GM21825 (cell line): Measurements from ENCODE around the gene CAGE1.

ENCODE experiments used
- ATAC-seq: cut with Tn5 transposase; IDR thresholded peaks from one replicate; pipeline ENCODE4 v1.9.1; 2021; ENCODE audit warnings: mild to moderate bottlenecking, moderate library complexity; ENCODE audit not compliant: unreplicated experiment

CAGE1 gene

DNA sequence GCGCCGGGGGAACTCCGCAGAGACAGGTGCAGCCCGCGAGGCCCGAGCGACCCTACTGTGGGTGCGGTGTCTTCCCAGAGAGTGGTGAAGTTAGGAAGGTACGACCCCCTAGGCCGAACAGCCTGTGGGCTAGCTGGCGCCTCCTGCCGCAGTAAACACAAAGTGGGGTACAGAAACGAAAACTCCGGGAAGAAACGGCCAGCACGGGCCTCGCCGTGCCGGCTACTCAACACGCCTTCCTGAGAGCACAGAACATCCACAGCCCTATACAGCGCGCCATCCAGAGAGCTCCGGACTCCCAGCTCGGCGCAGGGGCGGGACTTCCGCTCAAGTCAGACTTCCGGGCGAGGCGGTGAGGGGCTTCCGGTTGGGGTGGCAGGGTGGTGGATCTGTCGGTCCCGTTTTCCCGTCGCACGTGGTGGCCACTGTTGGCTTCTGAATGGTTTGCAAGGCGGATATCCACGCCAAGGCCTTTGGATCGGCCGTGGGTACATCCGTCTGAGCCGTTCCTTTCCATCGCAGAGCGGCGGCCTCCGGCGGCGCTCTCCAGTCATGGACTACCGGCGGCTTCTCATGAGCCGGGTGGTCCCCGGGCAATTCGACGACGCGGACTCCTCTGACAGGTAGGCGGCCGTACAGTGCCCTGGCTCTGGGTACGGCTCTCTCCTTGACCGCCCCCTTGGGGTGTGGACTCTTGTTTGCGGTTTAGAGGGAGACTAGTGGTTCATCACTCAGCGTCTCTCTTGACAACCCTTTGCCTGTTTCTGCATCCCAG lies at the start of gene CAGE1, which contains the start of gene RIOK1:
TSS of gene CAGE1 (minus strand) at position 292 of the 775 bp plus-strand sequence. CDS start 2,569 bp downstream, outside the sequence.
TSS of gene RIOK1 (plus strand) at position 358 of the 775 bp plus-strand sequence. CDS start at position 553, 195 bp downstream.
- peak; percentile 95 for ATAC-seq

- no peak for ATAC-seq
These were observed 49.7 kb upstream of the CAGE1 start for GRCh38 chr6:7439228-7439627.

DNA sequence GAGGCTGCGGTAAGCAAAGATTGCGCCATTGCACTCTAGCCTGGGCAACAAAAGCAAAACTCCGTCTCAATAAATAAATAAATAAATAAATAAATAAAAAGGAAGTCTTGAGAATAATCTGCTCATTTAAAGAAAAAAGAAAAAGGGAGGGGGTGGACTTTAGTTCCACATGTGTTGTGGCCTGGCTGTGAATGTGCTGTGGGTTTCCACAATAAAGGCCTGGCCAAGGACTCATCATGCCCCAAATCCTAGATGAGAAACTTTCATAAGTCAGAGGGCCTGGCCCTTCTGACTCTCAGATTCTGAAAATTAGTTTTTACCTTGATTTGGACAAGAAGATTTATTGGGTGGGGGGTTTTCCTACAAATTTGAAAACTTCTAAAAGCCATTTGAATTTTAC lies 48.5 kb upstream of the CAGE1 start:
- ATAC-seq: no peak

DNA sequence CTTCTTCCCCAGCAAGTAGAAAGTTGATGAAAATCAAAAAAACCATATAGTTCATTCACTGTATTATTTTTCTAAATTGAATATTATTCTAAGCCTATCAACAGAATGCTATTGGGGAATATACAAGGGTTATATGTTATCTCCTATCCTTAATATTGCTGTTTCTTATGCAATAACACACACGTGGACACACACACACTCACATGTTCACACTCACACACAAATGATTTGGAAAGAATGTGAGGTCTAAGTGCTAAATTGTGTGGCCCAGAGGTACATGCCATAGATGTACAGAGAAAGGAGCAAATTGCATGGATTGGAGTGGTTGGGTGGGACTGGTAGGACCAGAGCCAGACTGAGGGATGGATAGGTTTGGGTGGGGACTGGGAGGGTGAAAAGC lies 45.1 kb upstream of the CAGE1 start:
- ATAC-seq: no peak

GRCh38 chr6:7433121-7433617 lies 43.6 kb upstream of the CAGE1 start:
- ATAC-seq: no peak

- ATAC-seq: no peak
These were observed 43.0 kb upstream of the CAGE1 start for GRCh38 chr6:7432391-7433120.

- ATAC-seq: no peak
These were observed 42.3 kb upstream of the CAGE1 start for GRCh38 chr6:7431674-7432390.

DNA sequence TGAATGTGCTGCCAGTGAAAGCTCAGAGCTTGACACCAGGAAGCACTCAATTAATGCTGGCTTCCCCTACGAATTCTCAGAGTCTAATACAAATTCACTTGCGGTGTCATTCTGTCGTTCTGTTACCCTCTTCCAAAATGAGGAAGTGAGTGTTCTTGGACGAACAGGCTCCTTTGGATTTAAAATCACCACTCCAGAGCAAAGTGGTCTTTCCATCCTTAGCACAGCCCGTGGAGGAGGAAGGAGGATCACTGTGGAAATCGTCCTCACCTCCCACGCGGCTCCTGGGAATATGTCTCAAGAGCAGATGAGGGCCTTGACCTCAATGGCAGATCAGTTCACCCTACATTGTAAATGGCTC lies 41.8 kb upstream of the CAGE1 start:
- ATAC-seq: no peak

- no peak for ATAC-seq
These were observed 37.1 kb upstream of the CAGE1 start for GRCh38 chr6:7426447-7427169.

DNA sequence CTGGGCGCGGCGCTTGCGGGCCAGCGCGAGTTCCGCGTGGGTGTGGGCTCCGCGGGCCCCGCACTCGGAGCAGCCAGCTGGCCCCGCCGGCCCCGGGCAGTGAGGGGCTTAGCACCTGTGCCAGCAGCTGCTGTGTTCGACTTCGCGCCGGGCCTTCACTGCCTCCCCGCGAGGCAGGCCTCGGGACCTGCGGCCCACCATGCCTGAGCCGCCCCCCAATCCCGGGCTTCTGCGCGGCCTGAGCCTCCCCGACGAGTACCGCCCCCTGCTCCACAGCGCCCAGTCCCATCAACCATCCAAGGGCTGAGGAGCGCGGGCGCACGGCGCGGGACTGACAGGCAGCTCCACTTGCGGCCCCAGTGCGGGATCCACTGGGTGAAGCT lies 36.3 kb upstream of the CAGE1 start:
- no peak for ATAC-seq

DNA sequence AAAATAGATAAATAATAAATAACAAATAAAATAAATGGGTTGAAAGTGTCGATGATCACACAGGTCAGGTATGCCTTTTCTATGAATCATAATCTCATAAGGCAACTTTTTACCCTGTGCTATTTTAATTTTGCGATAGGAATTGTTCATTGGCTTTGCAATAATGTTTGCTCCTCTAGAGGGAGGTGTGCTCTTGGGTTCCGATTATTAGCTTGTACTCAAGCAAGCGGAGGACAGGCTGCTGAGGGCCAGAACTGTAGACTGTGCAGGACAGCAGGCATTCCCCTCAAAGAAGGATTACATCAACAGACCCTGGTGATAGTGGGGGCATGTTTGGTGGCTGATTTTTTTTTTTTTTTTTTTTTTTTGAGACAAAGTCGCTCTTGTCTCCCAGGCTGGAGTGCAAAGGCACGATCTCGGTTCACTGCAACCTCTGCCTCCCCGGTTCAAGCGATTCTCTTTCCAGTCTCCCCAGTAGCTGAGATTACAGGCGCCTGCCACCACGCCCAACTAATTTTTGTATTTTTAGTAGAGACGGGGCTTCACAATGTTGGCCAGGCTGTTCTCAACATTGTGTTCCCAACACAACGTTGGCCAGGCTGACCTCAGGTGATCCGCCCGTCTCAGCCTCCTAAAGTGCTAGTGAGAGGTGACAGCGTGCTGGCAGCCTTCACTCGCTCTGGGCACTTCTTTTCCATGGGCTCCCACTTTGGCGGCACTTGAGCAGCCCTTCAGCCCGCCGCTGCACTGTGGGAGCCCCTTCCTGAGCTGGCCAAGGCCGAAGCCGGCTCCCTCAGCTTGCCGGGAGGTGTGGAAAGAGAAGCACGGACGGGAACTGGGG lies 35.6 kb upstream of the CAGE1 start:
- ATAC-seq: no peak

GRCh38 chr6:7424058-7424457 lies 34.5 kb upstream of the CAGE1 start:
- ATAC-seq: no peak

- ATAC-seq: no peak
These were observed 31.5 kb upstream of the CAGE1 start for GRCh38 chr6:7421066-7421465.

- ATAC-seq: no peak
These were observed 29.5 kb upstream of the CAGE1 start for GRCh38 chr6:7419065-7419464.

DNA sequence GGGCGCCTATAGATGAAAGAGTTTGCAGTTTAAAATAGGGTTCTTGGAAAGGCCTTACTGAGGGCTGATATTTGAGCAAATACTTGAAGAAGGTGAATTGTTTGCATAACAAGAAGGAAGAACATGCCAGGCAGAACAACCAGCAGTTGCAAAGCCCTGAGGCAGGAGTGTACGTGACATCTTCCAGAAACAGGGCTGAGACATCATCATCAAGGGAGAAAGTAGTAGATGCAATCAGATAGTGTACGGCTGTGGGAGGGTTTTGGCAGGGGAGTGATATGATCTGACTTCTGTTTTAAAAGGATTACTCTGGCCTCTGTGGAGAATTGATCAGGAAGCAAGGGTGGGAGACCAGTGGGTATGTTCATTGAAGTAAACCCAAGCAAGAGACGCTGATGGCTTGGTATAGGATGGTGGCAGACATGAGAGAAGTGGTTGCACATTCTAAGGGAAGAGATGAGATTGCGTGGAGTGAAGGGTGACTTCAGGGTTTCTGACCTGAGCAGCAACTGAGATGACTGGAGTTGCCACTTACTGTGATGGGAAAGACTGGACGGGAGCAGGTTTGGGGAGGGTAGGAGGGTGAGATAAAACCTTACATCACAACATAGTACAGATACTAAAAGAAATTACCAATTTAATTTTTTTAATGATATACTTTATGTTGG lies 28.8 kb upstream of the CAGE1 start:
- no peak for ATAC-seq

GRCh38 chr6:7417684-7418083 lies 28.1 kb upstream of the CAGE1 start:
- ATAC-seq: no peak

DNA sequence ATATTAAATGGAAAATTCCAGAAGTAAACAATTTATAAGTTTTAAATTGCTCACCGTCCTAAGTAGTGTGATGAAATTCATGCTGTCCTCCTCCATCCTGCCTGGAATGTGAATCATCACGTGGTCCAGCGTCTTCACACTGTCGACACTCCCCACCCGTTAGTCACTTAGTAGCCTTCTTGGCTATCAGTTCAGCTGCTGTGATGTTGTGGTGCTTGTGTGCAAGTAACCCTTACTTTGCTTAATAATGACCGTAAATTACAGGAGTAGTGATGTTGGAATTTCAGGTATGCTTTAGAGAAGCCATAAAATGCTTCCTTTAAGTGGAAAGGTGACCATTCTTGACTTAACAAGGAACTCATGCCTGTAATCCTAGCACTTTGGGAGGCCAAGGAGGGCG lies 25.3 kb upstream of the CAGE1 start:
- ATAC-seq: no peak

DNA sequence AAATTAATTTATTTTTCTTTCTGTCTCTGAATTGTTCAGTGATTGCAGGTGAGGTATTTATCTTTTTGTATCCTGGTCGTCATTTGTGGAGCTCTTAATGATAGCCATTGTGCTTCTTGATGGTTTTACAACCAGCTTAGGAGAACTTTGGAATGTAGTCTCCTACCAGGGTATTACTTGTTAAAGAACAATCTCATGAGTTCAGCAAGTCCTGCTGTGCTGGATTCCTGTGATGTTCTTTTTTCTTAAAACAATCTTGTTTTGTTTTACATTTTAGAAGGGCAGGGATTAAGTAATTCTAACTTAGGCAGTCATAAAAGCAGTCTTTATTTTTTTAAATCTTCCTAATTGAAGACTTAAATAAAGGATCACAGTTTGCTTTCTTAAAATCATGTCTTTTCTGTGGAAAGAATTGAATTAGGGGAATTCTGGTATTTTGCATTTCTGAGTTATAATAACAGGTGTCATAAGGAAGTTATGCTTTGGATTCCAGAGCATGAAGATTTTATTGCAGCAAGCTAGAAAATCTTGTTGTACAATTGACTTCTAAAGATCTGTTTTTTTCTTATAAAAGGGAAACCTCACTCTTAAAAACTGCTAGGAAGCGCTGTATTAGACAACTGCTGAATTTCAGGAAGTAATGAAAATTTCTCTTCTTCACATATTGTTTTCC lies 23.7 kb upstream of the CAGE1 start:
- no peak for ATAC-seq

DNA sequence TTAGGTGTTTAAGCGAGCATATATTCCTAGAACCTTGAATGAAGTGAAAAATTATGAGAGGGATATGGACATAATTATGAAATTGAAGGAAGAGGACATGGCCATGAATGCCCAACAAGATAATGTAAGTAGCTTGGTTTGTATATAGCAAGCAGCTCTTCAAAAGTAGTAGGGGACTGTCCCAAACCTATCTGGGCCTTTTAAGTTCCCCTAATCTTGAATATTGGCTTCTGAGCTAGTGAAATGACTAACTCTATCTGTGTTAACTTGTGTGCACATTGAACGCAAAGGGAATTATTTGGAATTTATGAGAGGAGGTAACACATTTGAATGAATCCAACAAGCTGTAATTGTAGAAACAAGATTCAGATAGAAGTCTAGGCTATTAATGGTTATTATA lies 21.8 kb upstream of the CAGE1 start:
- no peak for ATAC-seq
